HG02938 (cell line): ENCODE measurements around the gene ZNF578.
"Not testable (repeated sequence)": the region's sequence is repeated elsewhere in the genome, so short reads cannot be mapped to it uniquely, and the experiment has no call there.

Experiments
- ATAC-seq: cut with Tn5 transposase; IDR thresholded peaks from one replicate; pipeline ENCODE4 v1.9.1; 2021; ENCODE audit warnings: mild to moderate bottlenecking, moderate library complexity; ENCODE audit not compliant: unreplicated experiment

ZNF578 gene

GRCh38 chr19:52557231-52557995, 104.1 kb downstream of the ZNF578 start:
- ATAC-seq, result no peak

GRCh38 chr19:52558732-52559445, 105.5 kb downstream of the ZNF578 start:
- ATAC-seq, result not testable (repeated sequence)

GRCh38 chr19:52561611-52562010, 108.3 kb downstream of the ZNF578 start:
- not testable (repeated sequence) for ATAC-seq
